ENCODE data around the gene COA8.
"Not testable (repeated sequence)": the region's sequence is repeated elsewhere in the genome, so short reads cannot be mapped to it uniquely, and the experiment has no call there.

Gene COA8

GRCh38 chr14:103524002-103524935, 38.5 kb upstream of the COA8 start:
- Histone ChIP-seq H3K4me3 (no peak overlapping the region), H3K27ac (no peak overlapping the region)

GRCh38 chr14:103525430-103526246, 37.1 kb upstream of the COA8 start:
- peak overlapping the region in 1 of 21 experiments; percentile 12 for H3K27ac ChIP-seq
- not testable (repeated sequence) for H3K4me3 ChIP-seq

- peak overlapping the region in 2 of 21 experiments; percentile 5 to 12 for H3K27ac ChIP-seq
- H3K4me3 ChIP-seq: no peak overlapping the region
Observed at GRCh38 chr14:103526247-103526913, 36.4 kb upstream of the COA8 start.

- Histone ChIP-seq H3K4me3 (no peak overlapping the region), H3K27ac (peak overlapping the region in 2 of 21 experiments; percentile 88 to 92)
Observed at GRCh38 chr14:103526914-103527248, 35.9 kb upstream of the COA8 start.

GRCh38 chr14:103527408-103528145, 35.2 kb upstream of the COA8 start:
- H3K27ac ChIP-seq: peak overlapping the region in 16 of 21 experiments; percentile 31 to 96 (median 90)
- H3K4me3 ChIP-seq: peak overlapping the region in 2 of 7 experiments; percentile 89 to 90

GRCh38 chr14:103528146-103528586, 34.6 kb upstream of the COA8 start:
- H3K27ac ChIP-seq: peak overlapping the region; percentile 32 to 96 (median 90)
- H3K4me3 ChIP-seq: peak overlapping the region; percentile 77 to 96 (median 90)

GRCh38 chr14:103528587-103529382, 34.0 kb upstream of the COA8 start, which contains the start of gene TRMT61A:
Gene TRMT61A (plus strand): TSS chr14:103529196. CDS start chr14:103529979, 783 bp downstream.
- Histone ChIP-seq H3K27ac (peak within 1 kb of the TSS; percentile 32 to 96 (median 90)), H3K4me3 (peak within 1 kb of the TSS; percentile 77 to 96 (median 90))

- Histone ChIP-seq H3K4me3 (peak overlapping the region; percentile 77 to 96 (median 90)), H3K27ac (peak overlapping the region; percentile 32 to 96 (median 90))
Observed at GRCh38 chr14:103529383-103530365, 33.1 kb upstream of the COA8 start.

GRCh38 chr14:103530390-103530789, 32.4 kb upstream of the COA8 start:
- Histone ChIP-seq H3K27ac (no peak overlapping the region), H3K4me3 (peak overlapping the region in 1 of 7 experiments; percentile 89)

- no peak overlapping the region for H3K27ac ChIP-seq
- H3K4me3 ChIP-seq: no peak overlapping the region
Observed at GRCh38 chr14:103530831-103531230, 31.9 kb upstream of the COA8 start.

GRCh38 chr14:103531421-103532215, 31.1 kb upstream of the COA8 start:
- H3K4me3 ChIP-seq: no peak overlapping the region
- no peak overlapping the region for H3K27ac ChIP-seq

GRCh38 chr14:103532216-103533136, 30.3 kb upstream of the COA8 start:
- Histone ChIP-seq H3K4me3 (no peak overlapping the region), H3K27ac (peak overlapping the region in 1 of 21 experiments; percentile 41)

GRCh38 chr14:103533137-103533998, 29.4 kb upstream of the COA8 start:
- H3K27ac ChIP-seq: peak overlapping the region in 1 of 21 experiments; percentile 41

GRCh38 chr14:103533999-103534575, 28.7 kb upstream of the COA8 start:
- H3K27ac ChIP-seq: no peak overlapping the region

More at GRCh38 chr14:103533137-103533998, 29.4 kb upstream of the COA8 start:
- H3K4me3 ChIP-seq: no peak overlapping the region

More at GRCh38 chr14:103533999-103534575, 28.7 kb upstream of the COA8 start:
- no peak overlapping the region for H3K4me3 ChIP-seq

Data from skin epidermis (tissue), 12 donors.